Uterus (tissue), 4 donors: ENCODE measurements around the gene DHDH. TPM values are rescaled to one million over a fixed set of nuclear protein-coding genes. Genes with fewer than 3 reads are reported as not detected.
"Not testable (repeated sequence)": the region's sequence is repeated elsewhere in the genome, so short reads cannot be mapped to it uniquely, and the experiment has no call there.

Experiments
- DNase-seq, 2 donors: peaks; one replicate each; pipeline ENCODE4 v3.0.0-alpha.2; 2019 to 2020
- H3K27ac ChIP-seq, 2 donors: fragments of 200-600 bp; sonication (generic); 1 replicate in 1 of 2; 2 replicates in 1 of 2; pipeline ENCODE4 v1.5.1; 2016 to 2018
- H3K27me3 ChIP-seq, 2 donors: fragments of 200-600 bp; sonication (generic); one replicate each; pipeline ENCODE4 v1.5.1; 2018 to 2019; ENCODE audit warnings: control low read depth in 1 of 2
- H3K36me3 ChIP-seq, 2 donors: fragments of 200-600 bp; sonication (generic); one replicate each; pipeline ENCODE4 v1.5.1; 2019; ENCODE audit warnings: control low read depth in 1 of 2
- H3K4me1 ChIP-seq, 2 donors: fragments of 200-600 bp; sonication (generic); one replicate each; pipeline ENCODE4 v1.5.1; 2018 to 2019; ENCODE audit warnings: control low read depth in 1 of 2
- H3K4me3 ChIP-seq, 2 donors: fragments of 200-600 bp; sonication (generic); 1 replicate in 1 of 2; 2 replicates in 1 of 2; pipeline ENCODE4 v1.5.1; 2018 to 2019; ENCODE audit warnings: mild to moderate bottlenecking in 1 of 2
- H3K9me3 ChIP-seq, 2 donors: fragments of 200-600 bp; sonication (generic); one replicate each; pipeline ENCODE4 v1.5.1; 2019; ENCODE audit warnings: control low read depth in 1 of 2
- POLR2A ChIP-seq, 2 donors: fragments of 450-650 bp; IDR thresholded peaks; one replicate each; pipeline ENCODE4 v1.6.1; 2016; ENCODE audit warnings: antibody characterized with exemption in 2 of 2, mild to moderate bottlenecking in 1 of 2, moderate library complexity in 1 of 2
- intact Hi-C: fragments of 100-400 bp; cut with DNase I; formaldehyde crosslinking; loops from one replicate; pipeline ENCODE4 v1.15.1; 2023; ENCODE audit warnings: low total_unique reads
- total RNA-seq, 4 donors: library from RNA; depleted of rRNA in 3 of 4; stranded (reverse); fragments of >200 nt in 3 of 4; gene quantifications; one replicate each; pipeline versions ENCODE4 v1.1.0 to v1.2.4, GENCODE V29; 2014 to 2023
- TF ChIP-seq, protein P1 (sequence below), 4 experiments: fragments of 200-600 bp in 2 of 4; fragments of 450-650 bp in 2 of 4; sonication (generic) in 2 of 4; IDR thresholded peaks; one replicate each; pipeline ENCODE4 v1.5.1; 2016 to 2019; ENCODE audit warnings: antibody characterized with exemption in 4 of 4, mild to moderate bottlenecking in 2 of 4, moderate library complexity in 1 of 4
- donor health status: DM: yes; HTN: yes; CAD: no.

DHDH gene
- total RNA-seq, 4 donors from 2014 or later, result 0.41 to 0.95 TPM; not detected in 2

DNA sequence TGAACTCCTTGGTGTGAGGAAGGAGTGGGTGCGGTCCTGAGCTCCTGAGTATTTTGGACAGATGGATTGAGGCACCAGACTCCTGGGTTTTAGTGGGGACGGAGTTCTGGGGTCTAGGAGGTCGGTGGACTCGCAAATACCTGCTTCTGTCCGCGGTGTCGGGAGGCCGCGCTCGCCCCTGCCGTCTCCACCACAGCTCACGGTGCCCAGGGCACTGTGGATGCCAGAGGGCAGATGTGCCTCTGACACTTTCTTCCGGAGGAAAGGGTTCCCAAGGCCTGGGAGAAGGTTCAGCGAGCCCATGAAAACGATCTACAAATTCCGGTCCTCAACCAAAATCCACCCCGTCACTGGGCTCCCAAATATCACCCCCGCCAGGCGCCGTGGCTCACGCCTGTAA is 38.3 kb upstream of the DHDH start:
- H3K4me3 ChIP-seq, result no peak overlapping the region
- no peaks in the 10 kb centered on the region for H3K9me3 ChIP-seq
- no peak for DNase-seq
- H3K4me1 ChIP-seq, result no peaks in the 10 kb centered on the region
- intact Hi-C loops, result loop anchor here (10.0 kb wide), 1 partner anchor 70 kb away; the partner anchor contains the start of gene FTL
- no peaks in the 10 kb centered on the region for H3K27me3 ChIP-seq
- TF ChIP-seq, protein P1, sequence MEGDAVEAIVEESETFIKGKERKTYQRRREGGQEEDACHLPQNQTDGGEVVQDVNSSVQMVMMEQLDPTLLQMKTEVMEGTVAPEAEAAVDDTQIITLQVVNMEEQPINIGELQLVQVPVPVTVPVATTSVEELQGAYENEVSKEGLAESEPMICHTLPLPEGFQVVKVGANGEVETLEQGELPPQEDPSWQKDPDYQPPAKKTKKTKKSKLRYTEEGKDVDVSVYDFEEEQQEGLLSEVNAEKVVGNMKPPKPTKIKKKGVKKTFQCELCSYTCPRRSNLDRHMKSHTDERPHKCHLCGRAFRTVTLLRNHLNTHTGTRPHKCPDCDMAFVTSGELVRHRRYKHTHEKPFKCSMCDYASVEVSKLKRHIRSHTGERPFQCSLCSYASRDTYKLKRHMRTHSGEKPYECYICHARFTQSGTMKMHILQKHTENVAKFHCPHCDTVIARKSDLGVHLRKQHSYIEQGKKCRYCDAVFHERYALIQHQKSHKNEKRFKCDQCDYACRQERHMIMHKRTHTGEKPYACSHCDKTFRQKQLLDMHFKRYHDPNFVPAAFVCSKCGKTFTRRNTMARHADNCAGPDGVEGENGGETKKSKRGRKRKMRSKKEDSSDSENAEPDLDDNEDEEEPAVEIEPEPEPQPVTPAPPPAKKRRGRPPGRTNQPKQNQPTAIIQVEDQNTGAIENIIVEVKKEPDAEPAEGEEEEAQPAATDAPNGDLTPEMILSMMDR (IDR thresholded peaks at IDR 0.05), result no peak
- TF ChIP-seq POLR2A (IDR thresholded peaks at IDR 0.05), result no peak
- no peak overlapping the region for H3K27ac ChIP-seq
- H3K36me3 ChIP-seq, result no peaks in the 10 kb centered on the region

DNA sequence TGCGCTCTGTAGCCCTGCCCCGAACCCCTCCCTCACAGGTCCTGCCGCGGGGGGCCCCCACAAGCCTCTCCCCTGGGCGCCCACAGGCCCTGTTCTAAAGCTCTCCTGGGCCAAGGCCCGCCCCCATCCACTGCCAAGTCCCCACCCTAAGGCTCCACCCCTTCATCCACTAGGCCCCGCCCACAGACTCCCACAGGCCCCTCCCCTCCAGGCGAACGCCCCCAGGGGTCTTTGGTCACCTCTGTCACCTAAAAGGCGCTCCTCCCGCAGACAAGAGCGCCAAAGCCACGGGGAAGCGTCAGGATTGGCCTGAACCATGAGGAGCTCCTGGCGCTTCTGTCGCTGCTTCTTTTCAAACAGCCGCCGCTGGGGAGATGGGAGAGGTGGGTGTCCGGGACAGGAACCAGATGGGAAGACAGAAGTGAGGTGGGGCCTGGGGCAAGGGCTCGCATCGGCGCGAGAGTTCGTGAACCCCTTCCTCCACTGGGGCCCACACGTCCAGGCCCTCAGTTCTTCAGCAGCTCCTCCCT is 37.2 kb upstream of the DHDH start:
- Histone ChIP-seq H3K4me1 (peaks cover 0 to under 1% of the 10 kb centered on the region in 2 donors), H3K4me3 (peak overlapping the region; percentile 33 to 37)

DNA sequence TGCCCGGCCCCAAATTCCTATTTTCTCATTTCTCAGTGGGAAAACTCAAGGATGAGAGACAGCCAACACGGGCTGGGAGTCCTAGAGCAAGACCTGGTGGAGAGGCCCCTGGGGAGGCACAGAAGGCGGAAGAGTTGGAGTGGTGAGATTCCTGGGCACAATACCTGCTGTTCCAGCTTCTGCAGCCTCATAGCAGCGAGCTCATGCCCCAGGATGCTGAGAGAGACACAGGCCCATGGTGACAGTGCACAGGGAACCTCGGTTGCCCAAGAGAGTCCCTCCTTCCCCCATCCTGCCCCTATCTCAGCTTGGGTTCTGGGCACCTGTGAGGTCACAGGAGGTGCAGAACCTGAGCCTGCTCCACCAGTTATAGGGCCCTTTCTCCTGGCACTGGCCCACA is 36.3 kb upstream of the DHDH start:
- DNase-seq, result no peak
- H3K9me3 ChIP-seq, result no peaks in the 10 kb centered on the region
- intact Hi-C loops, result loop anchor here (10.0 kb wide), 1 partner anchor 68 kb away; the partner anchor contains the start of gene FTL
- H3K4me3 ChIP-seq, result no peak overlapping the region
- no peaks in the 10 kb centered on the region for H3K36me3 ChIP-seq
- H3K4me1 ChIP-seq, result peaks cover 0 to 8% of the 10 kb centered on the region in 2 donors
- TF ChIP-seq POLR2A (IDR thresholded peaks at IDR 0.05), result no peak
- TF ChIP-seq, protein P1 (IDR thresholded peaks at IDR 0.05), result no peak
- H3K27ac ChIP-seq, result peak overlapping the region; percentile 88 to 91
- H3K27me3 ChIP-seq, result no peaks in the 10 kb centered on the region

More for the DNA sequence above, 37.2 kb upstream of the DHDH start:
- DNase-seq, result peak; percentile 79 to 81
- H3K27ac ChIP-seq, result peak overlapping the region; percentile 88 to 91
- no peak for TF ChIP-seq POLR2A (IDR thresholded peaks at IDR 0.05)
- TF ChIP-seq, protein P1 (IDR thresholded peaks at IDR 0.05), result no peak
- H3K27me3 ChIP-seq, result no peaks in the 10 kb centered on the region
- intact Hi-C loops, result loop anchor here (10.0 kb wide), 1 partner anchor 69 kb away; the partner anchor contains the start of gene FTL
- no peaks in the 10 kb centered on the region for H3K9me3 ChIP-seq
- no peaks in the 10 kb centered on the region for H3K36me3 ChIP-seq

DNA sequence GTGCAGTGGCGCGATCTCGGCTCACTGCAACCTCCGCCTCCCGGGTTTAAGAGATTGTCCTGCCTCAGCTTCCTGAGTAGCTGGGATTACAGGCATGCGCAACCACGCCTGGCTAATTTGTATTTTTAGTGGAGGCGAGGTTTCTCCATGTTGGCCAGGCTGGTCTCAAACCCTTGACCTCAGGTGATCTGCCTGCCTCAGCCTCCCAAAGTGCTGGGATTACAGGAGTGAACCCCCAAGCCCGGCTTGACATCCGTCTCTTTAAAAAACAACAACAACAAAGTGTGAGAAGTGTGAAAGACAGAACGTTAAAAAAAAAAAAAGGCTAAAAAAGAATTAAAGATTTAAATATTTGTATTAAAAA is 34.1 kb upstream of the DHDH start:
- Histone ChIP-seq H3K4me3 (peak overlapping the region; percentile 67 to 89), H3K27ac (peak overlapping the region; percentile 89 to 98)
- DNase-seq, H3K36me3 ChIP-seq, H3K9me3 ChIP-seq, H3K27me3 ChIP-seq, H3K4me1 ChIP-seq: not testable (repeated sequence)
- intact Hi-C loops, result loop anchor here (10.0 kb wide), 1 partner anchor 65 kb away; the partner anchor contains the start of gene FTL

DNA sequence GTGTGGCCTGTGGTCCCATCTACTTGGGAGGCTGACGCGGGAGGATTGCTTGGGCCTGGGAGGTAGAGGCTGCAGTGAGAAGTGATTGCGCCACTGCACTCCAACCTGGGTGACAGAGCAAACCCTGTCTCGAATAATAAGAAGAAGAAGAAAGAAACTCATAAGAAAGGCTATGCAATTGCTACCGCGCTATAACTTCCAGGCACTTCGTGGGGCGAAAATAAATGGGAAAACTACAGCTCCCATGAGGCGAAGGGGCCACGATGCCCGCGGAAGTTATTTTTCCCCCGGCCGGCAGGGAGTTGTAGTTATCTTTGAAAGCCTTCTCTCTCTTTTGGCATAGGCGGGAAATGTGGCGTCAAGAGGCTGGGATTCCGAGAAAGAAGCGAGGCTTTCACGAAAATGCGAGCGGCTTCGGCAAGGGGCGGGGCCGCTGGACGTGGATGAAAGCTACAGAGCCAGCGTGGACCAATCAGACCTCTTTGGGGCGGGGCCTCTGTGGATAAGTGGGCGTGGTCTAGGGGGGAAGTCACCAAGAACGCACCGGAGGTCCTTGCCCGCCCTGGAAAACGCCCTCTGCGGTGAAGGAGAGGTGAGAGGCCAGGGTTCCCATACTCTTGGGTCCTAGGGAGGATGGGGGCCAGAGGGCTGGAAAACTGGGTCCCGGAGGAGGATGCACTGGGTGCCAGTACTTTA is 33.6 kb upstream of the DHDH start, which contains the start of gene NUCB1:
Gene NUCB1 (plus strand): TSS at position 532 of the 696 bp plus-strand sequence. CDS start 485 bp downstream, outside the sequence.
- H3K27me3 ChIP-seq, result no peaks in the 10 kb centered on the region
- TF ChIP-seq, protein P1 (IDR thresholded peaks at IDR 0.05), result peak; percentile 21 to 57 (median 34)
- TF ChIP-seq POLR2A (IDR thresholded peaks at IDR 0.05), result peak; percentile 68 to 73
- intact Hi-C loops, result loop anchor here (10.0 kb wide), 1 partner anchor 65 kb away; the partner anchor contains the start of gene FTL

More for the DNA sequence above, 33.6 kb upstream of the DHDH start, which contains the start of gene NUCB1:
- Histone ChIP-seq H3K4me3 (peak within 1 kb of the TSS; percentile 67 to 89), H3K36me3 (no peaks in the 10 kb centered on the region), H3K27ac (peak within 1 kb of the TSS; percentile 89 to 98), H3K9me3 (no peaks in the 10 kb centered on the region), H3K4me1 (peaks cover 0 to 9% of the 10 kb centered on the region in 2 donors)
- DNase-seq, result peak; percentile 100
